ENCODE measurements around the gene SULT1B1. TPM values are rescaled to one million over a fixed set of nuclear protein-coding genes. Genes with fewer than 3 reads are reported as not detected.

The SULT1B1 gene
- polyA plus RNA-seq (2013, experiment 1 of 2) = 0.04 TPM
- polyA plus RNA-seq (2013, experiment 2 of 2) = not detected

DNA sequence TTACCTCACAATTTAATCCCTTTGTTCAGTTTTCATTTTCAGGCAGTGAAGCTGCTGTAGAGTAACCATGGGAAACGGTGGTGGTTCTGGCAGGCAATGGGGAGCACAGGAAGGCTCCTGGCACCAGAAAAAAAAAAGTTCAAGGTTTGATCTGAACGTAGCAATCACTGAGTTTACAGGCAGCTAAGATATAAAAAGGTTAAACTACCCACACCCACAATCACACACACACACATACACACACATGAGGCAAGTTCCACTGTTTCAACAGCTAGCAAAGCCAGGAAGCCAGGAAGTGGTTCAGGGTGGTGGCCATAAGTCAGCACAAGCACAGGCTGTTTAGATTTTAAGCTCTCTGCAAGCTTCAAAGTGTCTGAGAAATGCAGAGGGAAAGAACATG lies at the start of gene SULT1B1:
Gene SULT1B1, minus strand, starts transcription at position 166 of the 400 bp plus-strand sequence. CDS start 5,403 bp downstream, outside the sequence.
- no peaks in the 10 kb centered on the region for H3K36me3 ChIP-seq (ENCODE audit: control insufficient read depth, insufficient read depth, low read length)
- WGBS, 2 experiments (ENCODE audit: insufficient coverage in 2 of 2) = 75 to 100% methylated on average over 1 of the region's 2 CpGs
- H3K4me1 ChIP-seq (ENCODE audit: control insufficient read depth, insufficient read depth, low read length, poor library complexity, severe bottlenecking) = no peaks in the 10 kb centered on the region
- no peak within 1 kb of the TSS for H3K4me3 ChIP-seq (ENCODE audit: extremely low read depth, insufficient read depth, low read length, poor library complexity, severe bottlenecking)
- H3K27ac ChIP-seq (ENCODE audit: low read depth, low read length, severe bottlenecking) = no peak within 1 kb of the TSS
- H3K9me3 ChIP-seq (ENCODE audit: control insufficient read depth, low read length) = no peaks in the 10 kb centered on the region

DNA sequence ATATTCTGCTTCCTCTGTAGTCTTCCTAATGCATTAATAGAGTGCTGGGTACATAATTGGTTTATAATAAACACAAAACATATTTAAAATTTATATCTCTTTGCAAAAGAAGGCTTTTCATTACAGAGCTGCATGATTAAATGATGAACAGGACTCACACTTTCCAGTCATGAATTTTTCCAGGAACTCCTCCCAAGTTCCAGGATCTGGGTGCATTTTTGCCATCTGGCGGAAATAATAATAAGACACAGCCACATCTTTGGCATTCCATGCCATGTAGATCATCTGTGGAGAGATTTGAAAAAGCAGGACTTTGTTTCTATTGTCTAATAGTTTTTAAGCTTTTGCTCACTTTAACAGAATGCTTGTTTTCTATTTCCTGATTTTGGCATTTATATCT lies 40.2 kb upstream of the SULT1B1 start:
- Histone ChIP-seq H3K4me1 (ENCODE audit: control insufficient read depth, insufficient read depth, low read length, poor library complexity, severe bottlenecking) (no peaks in the 10 kb centered on the region), H3K36me3 (ENCODE audit: control insufficient read depth, insufficient read depth, low read length) (no peaks in the 10 kb centered on the region), H3K27ac (ENCODE audit: low read depth, low read length, severe bottlenecking) (no peak overlapping the region), H3K9me3 (ENCODE audit: control insufficient read depth, low read length) (no peaks in the 10 kb centered on the region), H3K4me3 (ENCODE audit: extremely low read depth, insufficient read depth, low read length, poor library complexity, severe bottlenecking) (no peak overlapping the region)
- WGBS, 2 experiments (ENCODE audit: insufficient coverage in 2 of 2) = no CpG with 5 or more reads among the region's 1 CpG

DNA sequence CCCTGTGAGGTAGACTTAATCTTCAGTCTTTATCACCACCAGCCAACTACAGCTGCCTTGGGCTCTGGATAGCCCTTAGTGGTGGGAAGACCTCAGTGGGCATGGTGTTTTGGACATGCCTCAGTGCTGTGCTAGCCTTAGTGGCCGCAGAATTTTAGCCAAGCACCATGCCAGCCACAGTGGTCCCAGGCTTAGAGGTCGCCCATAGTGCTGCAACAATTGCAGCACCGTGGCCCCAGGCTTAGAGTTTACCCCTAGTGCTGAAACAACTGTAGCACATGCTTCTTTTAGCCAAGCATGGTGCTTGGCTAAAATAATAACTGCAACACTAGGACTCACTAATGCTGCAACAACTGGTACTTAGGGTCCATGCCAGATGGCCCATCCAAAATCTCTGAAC lies 38.9 kb upstream of the SULT1B1 start:
- H3K9me3 ChIP-seq (ENCODE audit: control insufficient read depth, low read length) = no peaks in the 10 kb centered on the region
- no peak overlapping the region for H3K27ac ChIP-seq (ENCODE audit: low read depth, low read length, severe bottlenecking)
- 90 to 96% methylated on average over 3 of the region's 3 CpGs for WGBS, 2 experiments (ENCODE audit: insufficient coverage in 2 of 2)
- no peaks in the 10 kb centered on the region for H3K4me1 ChIP-seq (ENCODE audit: control insufficient read depth, insufficient read depth, low read length, poor library complexity, severe bottlenecking)
- no peaks in the 10 kb centered on the region for H3K36me3 ChIP-seq (ENCODE audit: control insufficient read depth, insufficient read depth, low read length)
- H3K4me3 ChIP-seq (ENCODE audit: extremely low read depth, insufficient read depth, low read length, poor library complexity, severe bottlenecking) = no peak overlapping the region

DNA sequence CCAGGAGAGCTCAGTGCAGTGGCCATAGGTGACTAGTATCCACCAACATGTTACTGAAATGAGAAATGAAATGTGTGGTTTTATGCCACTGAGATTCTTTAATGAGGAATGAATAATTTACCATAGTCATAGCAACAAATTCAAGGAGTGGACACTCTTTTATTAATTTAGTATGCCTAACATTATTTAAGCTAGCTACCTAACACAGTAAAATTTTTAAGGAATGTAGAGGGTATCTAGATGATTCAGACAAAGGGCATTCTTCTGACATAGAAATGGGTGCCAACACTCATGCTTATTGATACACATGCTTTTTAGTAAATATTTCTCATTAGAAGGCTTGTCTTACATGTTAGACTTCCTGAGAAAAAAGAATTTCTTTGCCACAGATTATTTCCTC lies 33.3 kb upstream of the SULT1B1 start:
- H3K36me3 ChIP-seq (ENCODE audit: control insufficient read depth, insufficient read depth, low read length) = no peaks in the 10 kb centered on the region
- no peaks in the 10 kb centered on the region for H3K4me1 ChIP-seq (ENCODE audit: control insufficient read depth, insufficient read depth, low read length, poor library complexity, severe bottlenecking)
- no peak overlapping the region for H3K27ac ChIP-seq (ENCODE audit: low read depth, low read length, severe bottlenecking)
- H3K9me3 ChIP-seq (ENCODE audit: control insufficient read depth, low read length) = no peaks in the 10 kb centered on the region
- H3K4me3 ChIP-seq (ENCODE audit: extremely low read depth, insufficient read depth, low read length, poor library complexity, severe bottlenecking) = no peak overlapping the region

DNA sequence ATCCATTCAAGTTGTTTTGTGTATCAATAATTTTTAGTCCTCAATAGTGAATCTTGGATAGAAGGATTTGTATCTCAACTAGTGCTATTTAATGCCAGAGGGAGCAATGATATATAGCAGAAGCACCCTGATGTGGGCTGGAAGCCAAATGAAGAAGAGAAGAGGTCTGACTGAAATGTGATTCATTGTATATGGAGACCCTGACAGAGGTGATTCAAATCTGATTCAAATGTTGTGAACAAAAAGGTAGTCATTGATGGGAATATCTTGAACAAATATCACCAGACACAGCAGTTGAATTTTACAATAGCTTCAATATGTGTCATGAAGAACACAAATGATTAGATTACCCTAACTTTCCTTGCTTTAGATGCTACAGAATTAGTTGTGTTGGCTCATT lies 27.5 kb upstream of the SULT1B1 start:
- Histone ChIP-seq H3K4me3 (ENCODE audit: extremely low read depth, insufficient read depth, low read length, poor library complexity, severe bottlenecking) (no peak overlapping the region), H3K9me3 (ENCODE audit: control insufficient read depth, low read length) (no peaks in the 10 kb centered on the region), H3K36me3 (ENCODE audit: control insufficient read depth, insufficient read depth, low read length) (no peaks in the 10 kb centered on the region), H3K27ac (ENCODE audit: low read depth, low read length, severe bottlenecking) (no peak overlapping the region), H3K4me1 (ENCODE audit: control insufficient read depth, insufficient read depth, low read length, poor library complexity, severe bottlenecking) (no peaks in the 10 kb centered on the region)

DNA sequence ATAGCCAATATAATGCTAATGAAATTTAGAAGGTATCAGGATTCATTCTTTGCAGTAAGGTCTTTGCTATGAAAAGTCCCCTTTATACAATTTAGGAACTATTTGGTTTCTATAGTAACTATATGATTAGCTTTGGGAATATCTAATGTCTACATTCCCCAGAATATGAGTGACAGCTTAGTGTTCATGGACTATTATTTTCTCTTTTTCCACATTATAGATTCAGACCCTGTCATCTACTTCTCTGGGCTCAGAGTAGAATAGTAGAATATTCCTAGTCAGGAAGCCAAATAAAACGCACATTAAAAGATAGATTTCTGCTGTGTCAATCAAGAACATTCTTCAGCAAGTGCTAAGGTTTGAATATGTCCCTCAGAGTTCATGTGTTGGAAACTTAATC lies 26.1 kb upstream of the SULT1B1 start:
- Histone ChIP-seq H3K4me3 (ENCODE audit: extremely low read depth, insufficient read depth, low read length, poor library complexity, severe bottlenecking) (no peak overlapping the region), H3K4me1 (ENCODE audit: control insufficient read depth, insufficient read depth, low read length, poor library complexity, severe bottlenecking) (no peaks in the 10 kb centered on the region), H3K27ac (ENCODE audit: low read depth, low read length, severe bottlenecking) (no peak overlapping the region), H3K36me3 (ENCODE audit: control insufficient read depth, insufficient read depth, low read length) (no peaks in the 10 kb centered on the region), H3K9me3 (ENCODE audit: control insufficient read depth, low read length) (no peaks in the 10 kb centered on the region)
- no CpG with 5 or more reads among the region's 1 CpG for WGBS, 2 experiments (ENCODE audit: insufficient coverage in 2 of 2)

DNA sequence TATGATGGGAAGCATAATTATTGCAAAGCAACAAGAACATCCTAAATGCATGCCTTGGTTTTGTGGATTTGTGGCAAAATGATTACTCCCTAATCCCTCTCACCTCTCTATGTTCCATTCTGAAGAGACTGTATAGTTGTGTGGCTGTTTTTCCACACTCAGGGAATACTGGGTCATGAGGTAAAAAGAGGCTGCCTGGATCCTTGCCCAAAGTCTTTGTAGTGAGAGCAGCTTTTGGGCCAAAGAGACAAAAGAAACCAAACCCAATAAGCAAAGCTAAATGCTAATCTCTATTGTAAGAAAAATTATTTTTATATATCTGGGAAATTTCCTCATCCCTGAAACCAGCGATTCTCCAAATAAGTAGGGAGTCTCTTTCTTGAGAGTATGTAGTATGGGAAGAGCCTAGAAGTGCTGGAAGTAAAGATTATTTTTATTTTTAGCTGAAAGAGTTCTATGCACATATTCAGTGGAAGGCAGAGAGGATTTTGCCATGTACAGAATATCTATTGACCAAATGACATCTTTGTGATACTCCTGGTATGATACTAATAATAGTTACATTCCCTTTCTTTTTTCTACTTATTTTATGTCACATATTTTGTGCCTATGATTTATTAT lies 24.9 kb upstream of the SULT1B1 start:
- H3K4me1 ChIP-seq (ENCODE audit: control insufficient read depth, insufficient read depth, low read length, poor library complexity, severe bottlenecking) = no peaks in the 10 kb centered on the region
- no peaks in the 10 kb centered on the region for H3K36me3 ChIP-seq (ENCODE audit: control insufficient read depth, insufficient read depth, low read length)
- no peaks in the 10 kb centered on the region for H3K9me3 ChIP-seq (ENCODE audit: control insufficient read depth, low read length)
- no peak overlapping the region for H3K4me3 ChIP-seq (ENCODE audit: extremely low read depth, insufficient read depth, low read length, poor library complexity, severe bottlenecking)
- no CpG with 5 or more reads among the region's 1 CpG for WGBS, 2 experiments (ENCODE audit: insufficient coverage in 2 of 2)
- no peak overlapping the region for H3K27ac ChIP-seq (ENCODE audit: low read depth, low read length, severe bottlenecking)

DNA sequence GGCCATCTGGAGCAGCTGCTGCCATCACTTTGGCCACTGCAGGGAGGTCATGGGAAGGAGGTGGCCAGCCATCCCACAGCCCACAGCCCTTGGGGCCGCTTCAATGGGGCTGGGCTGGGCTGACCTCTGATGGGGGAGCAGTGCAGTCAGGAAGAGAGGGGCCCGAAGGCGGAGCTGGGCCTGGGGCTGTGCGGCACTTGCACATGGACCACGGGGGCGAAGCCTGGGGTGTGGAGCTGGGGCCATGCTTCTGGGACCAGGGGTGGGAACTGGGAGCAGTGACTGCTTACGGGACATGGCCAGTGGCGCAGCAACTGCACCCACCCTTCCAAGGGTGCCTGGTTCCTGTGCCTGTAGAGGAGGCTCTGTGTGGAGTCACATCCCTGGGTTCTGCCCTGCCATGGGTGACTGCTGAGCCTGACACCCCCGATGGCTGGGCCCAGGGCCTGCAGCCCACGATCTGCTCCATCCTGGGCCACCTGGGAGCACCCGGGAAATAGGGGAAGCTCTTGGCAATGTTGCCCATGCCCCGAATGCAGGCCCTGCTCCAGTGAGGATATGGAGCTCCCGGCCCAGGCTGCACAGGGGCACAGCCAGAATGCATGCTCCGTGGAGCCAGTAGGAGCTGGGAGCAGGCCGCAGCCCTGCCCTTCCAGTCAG lies 22.4 kb upstream of the SULT1B1 start:
- Histone ChIP-seq H3K4me3 (ENCODE audit: extremely low read depth, insufficient read depth, low read length, poor library complexity, severe bottlenecking) (no peak overlapping the region), H3K4me1 (ENCODE audit: control insufficient read depth, insufficient read depth, low read length, poor library complexity, severe bottlenecking) (no peaks in the 10 kb centered on the region), H3K9me3 (ENCODE audit: control insufficient read depth, low read length) (no peaks in the 10 kb centered on the region), H3K27ac (ENCODE audit: low read depth, low read length, severe bottlenecking) (no peak overlapping the region), H3K36me3 (ENCODE audit: control insufficient read depth, insufficient read depth, low read length) (no peaks in the 10 kb centered on the region)
- 94 to 95% methylated on average over 14 to 15 of the region's 15 CpGs for WGBS, 2 experiments (ENCODE audit: insufficient coverage in 2 of 2)

DNA sequence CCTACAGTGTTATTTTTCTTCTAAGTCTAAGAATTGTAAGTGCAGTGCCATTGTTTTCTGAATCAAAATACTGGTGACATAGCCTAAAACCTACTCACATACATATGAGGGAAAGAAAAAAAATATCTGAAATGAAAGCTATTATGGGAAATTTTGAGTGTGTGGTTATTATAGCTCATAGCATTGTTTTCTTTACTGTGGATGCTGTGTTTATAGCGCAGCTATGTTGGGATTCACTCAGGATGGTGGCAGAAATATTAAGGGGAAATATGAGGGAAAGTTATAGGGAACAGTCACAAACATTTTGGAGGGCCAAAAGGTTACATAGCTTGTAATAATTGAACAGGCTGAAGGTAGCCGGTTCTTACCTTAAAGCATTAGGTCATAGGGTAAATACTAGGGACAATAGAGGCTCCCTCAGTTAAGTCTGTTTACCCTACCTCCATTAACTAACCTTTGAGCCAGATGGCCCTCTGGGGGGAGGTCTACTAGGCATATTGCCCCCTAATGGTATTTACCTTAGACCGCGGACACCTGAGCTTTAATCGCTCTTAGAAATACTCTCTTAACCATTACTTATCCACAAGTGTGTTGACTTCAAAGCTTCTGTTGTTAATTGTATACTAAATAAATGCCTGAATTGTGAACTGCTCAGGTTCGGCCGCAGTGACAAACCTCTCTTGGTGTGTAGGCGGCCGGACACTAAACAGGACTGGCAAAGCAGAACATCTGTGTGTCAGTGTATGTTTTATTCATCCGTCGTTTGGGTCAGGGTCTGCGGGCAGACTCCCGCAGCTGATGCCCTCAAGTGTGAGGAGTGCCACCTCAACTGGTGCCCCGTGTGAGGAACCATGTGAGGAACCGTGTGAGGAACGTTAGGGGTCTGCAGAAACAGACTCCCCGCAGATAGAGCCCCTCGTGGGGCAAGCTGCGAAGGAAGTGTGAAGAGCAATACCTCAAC lies 21.3 kb upstream of the SULT1B1 start:
- WGBS, 2 experiments (ENCODE audit: insufficient coverage in 2 of 2) = 93 to 95% methylated on average over 13 to 14 of the region's 19 CpGs
- Histone ChIP-seq H3K4me1 (ENCODE audit: control insufficient read depth, insufficient read depth, low read length, poor library complexity, severe bottlenecking) (no peaks in the 10 kb centered on the region), H3K27ac (ENCODE audit: low read depth, low read length, severe bottlenecking) (no peak overlapping the region), H3K36me3 (ENCODE audit: control insufficient read depth, insufficient read depth, low read length) (no peaks in the 10 kb centered on the region), H3K4me3 (ENCODE audit: extremely low read depth, insufficient read depth, low read length, poor library complexity, severe bottlenecking) (no peak overlapping the region), H3K9me3 (ENCODE audit: control insufficient read depth, low read length) (no peaks in the 10 kb centered on the region)

DNA sequence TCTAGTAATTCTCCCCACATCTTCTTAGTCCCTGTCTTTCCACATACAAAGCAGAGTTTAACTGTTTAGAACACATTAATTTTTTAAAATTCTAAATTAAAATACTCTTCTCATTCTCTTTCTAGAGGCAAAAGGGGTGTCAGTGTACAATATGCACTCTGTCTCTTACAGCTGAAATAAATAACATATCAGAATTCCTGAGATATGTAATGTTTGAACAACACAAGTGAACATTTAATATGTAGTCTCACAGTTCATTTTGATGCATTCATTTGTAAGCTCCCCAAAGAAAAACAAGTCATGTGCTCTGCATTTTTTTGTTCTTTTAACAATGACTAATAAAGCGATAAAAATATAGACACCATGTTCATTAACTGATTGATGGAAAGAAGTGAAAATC lies 19.7 kb upstream of the SULT1B1 start:
- WGBS, 2 experiments (ENCODE audit: insufficient coverage in 2 of 2) = no CpG with 5 or more reads among the region's 1 CpG
- no peak overlapping the region for H3K27ac ChIP-seq (ENCODE audit: low read depth, low read length, severe bottlenecking)
- H3K36me3 ChIP-seq (ENCODE audit: control insufficient read depth, insufficient read depth, low read length) = no peaks in the 10 kb centered on the region
- no peaks in the 10 kb centered on the region for H3K9me3 ChIP-seq (ENCODE audit: control insufficient read depth, low read length)
- no peaks in the 10 kb centered on the region for H3K4me1 ChIP-seq (ENCODE audit: control insufficient read depth, insufficient read depth, low read length, poor library complexity, severe bottlenecking)
- H3K4me3 ChIP-seq (ENCODE audit: extremely low read depth, insufficient read depth, low read length, poor library complexity, severe bottlenecking) = no peak overlapping the region

Data from mesodermal cell (in vitro differentiated cells).